Mesothelial cell of epicardium (in vitro differentiated cells): ENCODE results near the gene CAMKMT. TPM values are rescaled to one million over a fixed set of nuclear protein-coding genes. Genes with fewer than 3 reads are reported as not detected.

Experiments used
- DNase-seq, 2 experiments: peaks; one replicate each; pipeline ENCODE4 v3.0.0; 2021; ENCODE audit warnings: low spot score in 2 of 2; ENCODE audit not compliant: unreplicated experiment in 2 of 2
- H3K27ac Mint-ChIP-seq: 2 replicates; pipeline ENCODE4 v1.8.0; 2021; ENCODE audit warnings: mixed read lengths
- H3K27me3 Mint-ChIP-seq: 2 replicates; pipeline ENCODE4 v1.8.0; 2021; ENCODE audit warnings: low read depth, mixed read lengths
- H3K36me3 Mint-ChIP-seq: 2 replicates; pipeline ENCODE4 v1.8.0; 2021; ENCODE audit warnings: mixed read lengths
- H3K4me1 Mint-ChIP-seq: 2 replicates; pipeline ENCODE4 v1.8.0; 2021; ENCODE audit warnings: mixed read lengths
- H3K4me3 Mint-ChIP-seq: 2 replicates; pipeline ENCODE4 v1.8.0; 2021; ENCODE audit warnings: mild to moderate bottlenecking, moderate library complexity, mixed read lengths
- H3K9me3 Mint-ChIP-seq: 2 replicates; pipeline ENCODE4 v1.8.0; 2021; ENCODE audit warnings: mixed read lengths
- CTCF ChIP-seq: fragments of 200-600 bp; sonication (generic); IDR thresholded peaks from one replicate; pipeline ENCODE4 v1.5.0; 2021; ENCODE audit warnings: antibody characterized with exemption; ENCODE audit not compliant: unreplicated experiment
- total RNA-seq: library from RNA; stranded (reverse); gene quantifications from 3 replicates; pipeline ENCODE4 v1.2.1, GENCODE V29; 2021

CAMKMT gene
- total RNA-seq, 1 donor from 2014 or later, result 8.3 TPM

- Mint-ChIP-seq H3K9me3 (peaks cover 3% of the 10 kb centered on the region), H3K27ac (no peak overlapping the region), H3K4me3 (no peak overlapping the region), H3K4me1 (peaks cover 8% of the 10 kb centered on the region), H3K27me3 (peaks cover 3% of the 10 kb centered on the region), H3K36me3 (no peaks in the 10 kb centered on the region)
- no peak for TF ChIP-seq CTCF
- no peak for DNase-seq
Observed at GRCh38 chr2:44705876-44706480, 344.2 kb downstream of the CAMKMT start.

GRCh38 chr2:44706681-44707553 lies 345.2 kb downstream of the CAMKMT start:
- H3K9me3 Mint-ChIP-seq, result no peaks in the 10 kb centered on the region
- H3K4me1 Mint-ChIP-seq, result peaks cover 8% of the 10 kb centered on the region
- no peak overlapping the region for H3K4me3 Mint-ChIP-seq
- no peaks in the 10 kb centered on the region for H3K36me3 Mint-ChIP-seq
- no peaks in the 10 kb centered on the region for H3K27me3 Mint-ChIP-seq
- no peak for TF ChIP-seq CTCF
- H3K27ac Mint-ChIP-seq, result no peak overlapping the region
- no peak for DNase-seq

- Mint-ChIP-seq H3K9me3 (no peaks in the 10 kb centered on the region), H3K4me3 (no peak overlapping the region), H3K4me1 (peaks cover 8% of the 10 kb centered on the region), H3K36me3 (no peaks in the 10 kb centered on the region), H3K27ac (no peak overlapping the region), H3K27me3 (no peaks in the 10 kb centered on the region)
- no peak for DNase-seq
- TF ChIP-seq CTCF, result no peak
Observed at GRCh38 chr2:44707945-44708660, 346.4 kb downstream of the CAMKMT start.

- H3K27ac Mint-ChIP-seq, result no peak overlapping the region
- no peaks in the 10 kb centered on the region for H3K9me3 Mint-ChIP-seq
- DNase-seq, result no peak
- H3K4me3 Mint-ChIP-seq, result no peak overlapping the region
- no peaks in the 10 kb centered on the region for H3K36me3 Mint-ChIP-seq
- H3K4me1 Mint-ChIP-seq, result peaks cover 8% of the 10 kb centered on the region
- H3K27me3 Mint-ChIP-seq, result no peaks in the 10 kb centered on the region
- TF ChIP-seq CTCF, result no peak
Observed at GRCh38 chr2:44708661-44709000, 346.9 kb downstream of the CAMKMT start.

GRCh38 chr2:44713170-44713569 lies 351.4 kb downstream of the CAMKMT start:
- Mint-ChIP-seq H3K4me1 (peaks cover 7% of the 10 kb centered on the region), H3K27me3 (no peaks in the 10 kb centered on the region), H3K27ac (no peak overlapping the region), H3K4me3 (no peak overlapping the region), H3K9me3 (no peaks in the 10 kb centered on the region), H3K36me3 (no peaks in the 10 kb centered on the region)
- TF ChIP-seq CTCF, result no peak
- no peak for DNase-seq
